Activated B cell treated with CpG ODN at 0.5 μM for 24 hours (primary cell): Measurements from ENCODE around the gene HIF3A. TPM values are rescaled to one million over a fixed set of nuclear protein-coding genes. Genes with fewer than 3 reads are reported as not detected.

Experiments
- ATAC-seq: fragments of 200-7000 bp; cut with Tn5 transposase; one replicate; pipeline ENCODE4 v1.10.0; 2021; ENCODE audit warnings: low read depth, mild to moderate bottlenecking, moderate library complexity
- CTCF ChIA-PET: fragments of 350-600 bp; sonication (Branson Sonifier 250); formaldehyde crosslinking; loops from one replicate; lab custom pipeline; 2021; ENCODE audit warnings: antibody characterized with exemption; lab: Charles Lee
- POLR2A ChIA-PET: fragments of 350-600 bp; sonication (Branson Sonifier 250); formaldehyde crosslinking; loops from one replicate; lab custom pipeline; 2021; ENCODE audit warnings: antibody characterized with exemption; lab: Charles Lee
- DNase-seq: peaks from one replicate; pipeline ENCODE4 v3.0.0; 2022
- H3K27ac Mint-ChIP-seq: one replicate; pipeline ENCODE4 v1.8.0; 2020; ENCODE audit warnings: mixed read lengths
- H3K27me3 Mint-ChIP-seq: one replicate; pipeline ENCODE4 v1.8.0; 2021; ENCODE audit warnings: mixed read lengths
- H3K36me3 Mint-ChIP-seq: one replicate; pipeline ENCODE4 v1.8.0; 2021; ENCODE audit warnings: low read depth, mixed read lengths
- H3K4me1 Mint-ChIP-seq: one replicate; pipeline ENCODE4 v1.8.0; 2021; ENCODE audit warnings: mixed read lengths
- H3K4me3 Mint-ChIP-seq: one replicate; pipeline ENCODE4 v1.8.0; 2020; ENCODE audit warnings: mild to moderate bottlenecking, mixed read lengths
- H3K9me3 Mint-ChIP-seq: one replicate; pipeline ENCODE4 v1.8.0; 2020; ENCODE audit warnings: mixed read lengths
- CTCF ChIP-seq: fragments of 200-600 bp; IDR thresholded peaks from one replicate; pipeline ENCODE4 v1.8.0; 2022; ENCODE audit warnings: antibody characterized with exemption, mild to moderate bottlenecking
- intact Hi-C: fragments of 100-400 bp; cut with micrococcal nuclease; formaldehyde crosslinking; loops from one replicate; pipeline ENCODE4 v1.15.1; 2024
- total RNA-seq: library from RNA; stranded (reverse); gene quantifications from 2 replicates; pipeline ENCODE4 v1.2.3, GENCODE V29; 2022

The HIF3A gene
- total RNA-seq, 1 donor from 2014 or later: not detected

- POLR2A ChIA-PET: no interaction called here
- Mint-ChIP-seq H3K9me3 (no peaks in the 10 kb centered on the region), H3K4me3 (no peak overlapping the region), H3K27me3 (no peaks in the 10 kb centered on the region), H3K4me1 (peaks cover 8% of the 10 kb centered on the region), H3K27ac (no peak overlapping the region), H3K36me3 (peaks cover 57% of the 10 kb centered on the region)
- ATAC-seq (no peak), DNase-seq (no peak)
- TF ChIP-seq CTCF: no peak
- intact Hi-C loops: no loop called here
- CTCF ChIA-PET: no interaction called here
Observed at GRCh38 chr19:46367426-46367825, 70.6 kb downstream of the HIF3A start.

- H3K4me3 Mint-ChIP-seq: no peak overlapping the region
- no peak for TF ChIP-seq CTCF
- no peaks in the 10 kb centered on the region for H3K27me3 Mint-ChIP-seq
- H3K4me1 Mint-ChIP-seq: peaks cover 8% of the 10 kb centered on the region
- H3K9me3 Mint-ChIP-seq: no peaks in the 10 kb centered on the region
- H3K36me3 Mint-ChIP-seq: peaks cover 57% of the 10 kb centered on the region
- no peak overlapping the region for H3K27ac Mint-ChIP-seq
- ChIA-PET CTCF (no interaction called here), POLR2A (no interaction called here)
- ATAC-seq (no peak), DNase-seq (no peak)
- intact Hi-C loops: no loop called here
Observed at GRCh38 chr19:46368116-46368515, 71.3 kb downstream of the HIF3A start.

- TF ChIP-seq CTCF: no peak
- no peaks in the 10 kb centered on the region for H3K27me3 Mint-ChIP-seq
- DNase-seq: no peak
- ChIA-PET POLR2A (no interaction called here), CTCF (no interaction called here)
- no peak overlapping the region for H3K4me3 Mint-ChIP-seq
- H3K36me3 Mint-ChIP-seq: peaks cover 47% of the 10 kb centered on the region
- H3K4me1 Mint-ChIP-seq: peaks cover 5% of the 10 kb centered on the region
- no peak for ATAC-seq
- no peaks in the 10 kb centered on the region for H3K9me3 Mint-ChIP-seq
- intact Hi-C loops: no loop called here
- H3K27ac Mint-ChIP-seq: no peak overlapping the region
Observed at GRCh38 chr19:46369817-46370216, 73.0 kb downstream of the HIF3A start.

GRCh38 chr19:46371371-46371901 lies 74.6 kb downstream of the HIF3A start:
- DNase-seq (no peak), ATAC-seq (no peak)
- CTCF ChIA-PET: no interaction called here

GRCh38 chr19:46372901-46373490 lies 76.2 kb downstream of the HIF3A start:
- ATAC-seq (no peak), DNase-seq (no peak)
- Mint-ChIP-seq H3K4me3 (no peak overlapping the region), H3K9me3 (no peaks in the 10 kb centered on the region), H3K4me1 (peaks cover 3% of the 10 kb centered on the region), H3K27ac (no peak overlapping the region), H3K27me3 (no peaks in the 10 kb centered on the region), H3K36me3 (peaks cover 51% of the 10 kb centered on the region)
- no peak for TF ChIP-seq CTCF
- intact Hi-C loops: no loop called here
- CTCF ChIA-PET: no interaction called here
- POLR2A ChIA-PET: no interaction called here

More at GRCh38 chr19:46371371-46371901, 74.6 kb downstream of the HIF3A start:
- Mint-ChIP-seq H3K27me3 (no peaks in the 10 kb centered on the region), H3K4me3 (no peak overlapping the region), H3K9me3 (no peaks in the 10 kb centered on the region), H3K36me3 (peaks cover 50% of the 10 kb centered on the region), H3K4me1 (peaks cover 5% of the 10 kb centered on the region), H3K27ac (no peak overlapping the region)
- TF ChIP-seq CTCF: no peak
- intact Hi-C loops: no loop called here
- POLR2A ChIA-PET: no interaction called here
